ENCODE measurements around the gene ABCD4.

DNA sequence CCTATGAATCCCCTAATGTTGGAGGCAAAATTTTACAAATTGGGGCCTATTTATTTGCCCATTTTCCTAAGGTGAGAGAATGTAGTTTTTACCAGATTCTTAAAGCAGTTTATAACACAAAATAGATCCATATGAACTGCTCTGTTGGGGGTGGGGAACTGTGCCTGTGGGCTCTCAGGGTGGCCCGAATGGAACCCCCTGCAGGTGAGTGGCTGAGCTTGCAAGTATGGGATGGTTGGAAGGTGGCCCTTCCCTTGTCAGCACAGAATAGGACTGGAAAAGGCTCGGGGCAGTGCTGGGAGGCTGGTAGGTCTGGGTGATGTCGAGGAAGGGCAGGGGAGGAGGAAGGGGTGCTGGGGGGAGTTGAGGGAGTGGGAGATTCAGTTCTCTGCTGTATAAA is 58.6 kb downstream of the ABCD4 start:
- TF ChIP-seq, protein P1, sequence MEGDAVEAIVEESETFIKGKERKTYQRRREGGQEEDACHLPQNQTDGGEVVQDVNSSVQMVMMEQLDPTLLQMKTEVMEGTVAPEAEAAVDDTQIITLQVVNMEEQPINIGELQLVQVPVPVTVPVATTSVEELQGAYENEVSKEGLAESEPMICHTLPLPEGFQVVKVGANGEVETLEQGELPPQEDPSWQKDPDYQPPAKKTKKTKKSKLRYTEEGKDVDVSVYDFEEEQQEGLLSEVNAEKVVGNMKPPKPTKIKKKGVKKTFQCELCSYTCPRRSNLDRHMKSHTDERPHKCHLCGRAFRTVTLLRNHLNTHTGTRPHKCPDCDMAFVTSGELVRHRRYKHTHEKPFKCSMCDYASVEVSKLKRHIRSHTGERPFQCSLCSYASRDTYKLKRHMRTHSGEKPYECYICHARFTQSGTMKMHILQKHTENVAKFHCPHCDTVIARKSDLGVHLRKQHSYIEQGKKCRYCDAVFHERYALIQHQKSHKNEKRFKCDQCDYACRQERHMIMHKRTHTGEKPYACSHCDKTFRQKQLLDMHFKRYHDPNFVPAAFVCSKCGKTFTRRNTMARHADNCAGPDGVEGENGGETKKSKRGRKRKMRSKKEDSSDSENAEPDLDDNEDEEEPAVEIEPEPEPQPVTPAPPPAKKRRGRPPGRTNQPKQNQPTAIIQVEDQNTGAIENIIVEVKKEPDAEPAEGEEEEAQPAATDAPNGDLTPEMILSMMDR (IDR thresholded peaks at IDR 0.05 in 8 of 11, conservative IDR thresholded peaks at IDR 0.05 in 3 of 11) = no peak
- TF ChIP-seq POLR2AphosphoS5 (IDR thresholded peaks at IDR 0.05) (no peak), POLR2A (IDR thresholded peaks at IDR 0.05) (no peak)
